H1 (cell line): ENCODE data around the gene ARHGAP28.

Experiments used
- GABPA ChIP-seq: IDR thresholded peaks from 2 replicates; pipeline ENCODE4 v1.6.1; 2011; ENCODE audit warnings: mild to moderate bottlenecking, low read length, moderate library complexity, borderline replicate concordance; ENCODE audit not compliant: insufficient read depth
- JUN ChIP-seq: IDR thresholded peaks from 2 replicates; pipeline ENCODE4 v1.6.1; 2011; ENCODE audit warnings: low read depth, mild to moderate bottlenecking, improper control_type of control experiment, low read length
- POLR2AphosphoS5 ChIP-seq: IDR thresholded peaks from 2 replicates; pipeline ENCODE4 v1.6.1; 2011; ENCODE audit warnings: low read depth, low read length
- TAF7 ChIP-seq: optimal IDR thresholded peaks from 2 replicates; pipeline ENCODE3; 2011; ENCODE audit warnings: low read depth, mild to moderate bottlenecking, inconsistent platforms, low read length, moderate library complexity, borderline replicate concordance
- TF ChIP-seq, protein P1 (sequence below), 3 experiments: IDR thresholded peaks; 1 replicate in 2 of 3; 2 replicates in 1 of 3; pipeline versions ENCODE4 v1.5.1 to v1.6.1; 2011; ENCODE audit warnings: low read length in 3 of 3, mild to moderate bottlenecking in 3 of 3, inconsistent platforms in 2 of 3, low read depth in 1 of 3, moderate library complexity in 1 of 3; ENCODE audit not compliant: insufficient read depth in 1 of 3; ENCODE audit errors: control extremely low read depth in 1 of 3

DNA sequence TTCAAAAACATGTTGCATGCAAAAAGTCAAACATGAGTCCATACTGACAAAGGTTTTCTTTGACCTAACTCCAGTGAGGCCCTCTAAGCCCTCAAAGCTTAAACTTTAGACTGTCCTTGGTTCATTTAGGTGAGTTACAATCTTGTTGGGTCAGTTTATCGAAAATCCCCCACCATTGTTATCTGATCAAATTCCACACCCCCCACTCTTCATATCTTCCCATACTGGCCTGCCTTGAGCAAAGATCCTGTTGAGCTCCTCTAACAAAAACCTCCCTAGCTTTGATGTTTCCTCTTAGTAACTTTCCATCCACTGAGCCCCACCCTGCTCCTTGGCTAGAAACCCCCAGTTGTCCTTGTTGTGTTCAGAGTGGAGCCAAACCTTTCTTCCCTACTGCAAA is 193.7 kb downstream of the ARHGAP28 start:
- TF ChIP-seq JUN (no peak), POLR2AphosphoS5 (no peak), TAF7 (no peak), GABPA (no peak)
- TF ChIP-seq, protein P1, sequence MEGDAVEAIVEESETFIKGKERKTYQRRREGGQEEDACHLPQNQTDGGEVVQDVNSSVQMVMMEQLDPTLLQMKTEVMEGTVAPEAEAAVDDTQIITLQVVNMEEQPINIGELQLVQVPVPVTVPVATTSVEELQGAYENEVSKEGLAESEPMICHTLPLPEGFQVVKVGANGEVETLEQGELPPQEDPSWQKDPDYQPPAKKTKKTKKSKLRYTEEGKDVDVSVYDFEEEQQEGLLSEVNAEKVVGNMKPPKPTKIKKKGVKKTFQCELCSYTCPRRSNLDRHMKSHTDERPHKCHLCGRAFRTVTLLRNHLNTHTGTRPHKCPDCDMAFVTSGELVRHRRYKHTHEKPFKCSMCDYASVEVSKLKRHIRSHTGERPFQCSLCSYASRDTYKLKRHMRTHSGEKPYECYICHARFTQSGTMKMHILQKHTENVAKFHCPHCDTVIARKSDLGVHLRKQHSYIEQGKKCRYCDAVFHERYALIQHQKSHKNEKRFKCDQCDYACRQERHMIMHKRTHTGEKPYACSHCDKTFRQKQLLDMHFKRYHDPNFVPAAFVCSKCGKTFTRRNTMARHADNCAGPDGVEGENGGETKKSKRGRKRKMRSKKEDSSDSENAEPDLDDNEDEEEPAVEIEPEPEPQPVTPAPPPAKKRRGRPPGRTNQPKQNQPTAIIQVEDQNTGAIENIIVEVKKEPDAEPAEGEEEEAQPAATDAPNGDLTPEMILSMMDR (IDR thresholded peaks at IDR 0.05; ENCODE audit: control extremely low read depth in 1 of 3, insufficient read depth in 1 of 3, low read depth in 1 of 3, low read length in 3 of 3), result no peak
